Natural killer cell treated with Interleukin-12 subunit alpha and Interleukin-12 subunit beta and Interleukin-15 and Interleukin-18, amount 100 ng/mL, for 72 hours (primary cell): ENCODE measurements around the gene TMEM250. TPM values are rescaled to one million over a fixed set of nuclear protein-coding genes. Genes with fewer than 3 reads are reported as not detected.

ENCODE experiments used
- ATAC-seq, 2 donors: fragments of 150-1000 bp; cut with Tn5 transposase in 1 of 2; sonication (Bioruptor Pico), chemical (Tn5 transposase) in 1 of 2; 2 replicates each; pipeline ENCODE4 v1.10.0; 2021
- DNase-seq: peaks from one replicate; pipeline ENCODE4 v3.0.0; 2022; ENCODE audit warnings: low spot score
- H3K27ac Mint-ChIP-seq, 2 donors: 1 replicate in 1 of 2; 2 replicates in 1 of 2; pipeline ENCODE4 v1.8.0; 2022; ENCODE audit warnings: mixed read lengths in 2 of 2, mild to moderate bottlenecking in 1 of 2, moderate library complexity in 1 of 2
- H3K27me3 Mint-ChIP-seq, 2 donors: 1 replicate in 1 of 2; 2 replicates in 1 of 2; pipeline ENCODE4 v1.8.0; 2022; ENCODE audit warnings: mixed read lengths in 2 of 2
- H3K36me3 Mint-ChIP-seq: one replicate; pipeline ENCODE4 v1.8.0; 2022; ENCODE audit warnings: mixed read lengths
- H3K4me1 Mint-ChIP-seq, 2 donors: 1 replicate in 1 of 2; 2 replicates in 1 of 2; pipeline ENCODE4 v1.8.0; 2022; ENCODE audit warnings: low read depth in 2 of 2, mixed read lengths in 2 of 2, mild to moderate bottlenecking in 1 of 2
- H3K4me3 Mint-ChIP-seq: one replicate; pipeline ENCODE4 v1.8.0; 2022; ENCODE audit warnings: mixed read lengths
- H3K9me3 Mint-ChIP-seq: 2 replicates; pipeline ENCODE4 v1.8.0; 2022; ENCODE audit warnings: mixed read lengths
- total RNA-seq, 2 donors: library from RNA; stranded (reverse); gene quantifications; one replicate each; pipeline ENCODE4 v1.2.3, GENCODE V29; 2022

Gene TMEM250
- total RNA-seq, 2 donors from 2014 or later = 29.1 to 42.3 TPM

GRCh38 chr9:136078498-136079011 lies 40.1 kb downstream of the TMEM250 start:
- no peaks in the 10 kb centered on the region for H3K27me3 Mint-ChIP-seq
- H3K27ac Mint-ChIP-seq = no peak overlapping the region
- H3K4me1 Mint-ChIP-seq = peaks cover 19 to 23% of the 10 kb centered on the region in 2 donors
- H3K4me3 Mint-ChIP-seq = no peak overlapping the region
- no peak for DNase-seq
- no peak for ATAC-seq
- H3K36me3 Mint-ChIP-seq = no peaks in the 10 kb centered on the region
- H3K9me3 Mint-ChIP-seq = no peaks in the 10 kb centered on the region

- no peak overlapping the region for H3K27ac Mint-ChIP-seq
- no peaks in the 10 kb centered on the region for H3K27me3 Mint-ChIP-seq
- H3K4me3 Mint-ChIP-seq = no peak overlapping the region
- no peaks in the 10 kb centered on the region for H3K9me3 Mint-ChIP-seq
- H3K4me1 Mint-ChIP-seq = peaks cover 19 to 23% of the 10 kb centered on the region in 2 donors
- H3K36me3 Mint-ChIP-seq = no peaks in the 10 kb centered on the region
- DNase-seq (no peak), ATAC-seq (no peak)
Observed at GRCh38 chr9:136078024-136078423, 40.7 kb downstream of the TMEM250 start.

GRCh38 chr9:136077491-136077890 lies 41.2 kb downstream of the TMEM250 start:
- H3K4me1 Mint-ChIP-seq = peaks cover 19 to 20% of the 10 kb centered on the region in 2 donors
- no peaks in the 10 kb centered on the region for H3K27me3 Mint-ChIP-seq
- H3K4me3 Mint-ChIP-seq = no peak overlapping the region
- H3K36me3 Mint-ChIP-seq = no peaks in the 10 kb centered on the region
- H3K27ac Mint-ChIP-seq = no peak overlapping the region
- H3K9me3 Mint-ChIP-seq = no peaks in the 10 kb centered on the region
- ATAC-seq = no peak
- no peak for DNase-seq

- ATAC-seq (no peak), DNase-seq (no peak)
- Mint-ChIP-seq H3K4me1 (peaks cover 19% of the 10 kb centered on the region in 2 donors), H3K36me3 (no peaks in the 10 kb centered on the region), H3K27ac (peak overlapping the region in 1 of 2 donors; percentile 48), H3K9me3 (no peaks in the 10 kb centered on the region), H3K27me3 (no peaks in the 10 kb centered on the region), H3K4me3 (peak overlapping the region; percentile 46)
Observed at GRCh38 chr9:136075881-136076678, 42.6 kb downstream of the TMEM250 start.

- ATAC-seq = no peak
- Mint-ChIP-seq H3K27ac (peak overlapping the region in 1 of 2 donors; percentile 48), H3K4me1 (peaks cover 15 to 19% of the 10 kb centered on the region in 2 donors)
Observed at GRCh38 chr9:136075134-136075841, 43.4 kb downstream of the TMEM250 start.

GRCh38 chr9:136074706-136075105 lies 44.0 kb downstream of the TMEM250 start:
- Mint-ChIP-seq H3K9me3 (no peaks in the 10 kb centered on the region), H3K27ac (no peak overlapping the region), H3K27me3 (no peaks in the 10 kb centered on the region), H3K4me3 (no peak overlapping the region), H3K4me1 (peaks cover 16% of the 10 kb centered on the region in 2 donors), H3K36me3 (no peaks in the 10 kb centered on the region)
- no peak for DNase-seq
- ATAC-seq = no peak

More at GRCh38 chr9:136075134-136075841, 43.4 kb downstream of the TMEM250 start:
- H3K9me3 Mint-ChIP-seq = no peaks in the 10 kb centered on the region
- H3K36me3 Mint-ChIP-seq = no peaks in the 10 kb centered on the region
- DNase-seq = no peak
- H3K4me3 Mint-ChIP-seq = no peak overlapping the region
- H3K27me3 Mint-ChIP-seq = no peaks in the 10 kb centered on the region

Other genes starting within 250 kb of the TMEM250 start
- 10 to 100 TPM; 23.4 to 25.5 TPM for gene CAMSAP1, start 211.3 kb downstream of the TMEM250 start, total RNA-seq
- 10 to 100 TPM; 28.9 to 42.4 TPM for gene UBAC1, start 157.5 kb downstream of the TMEM250 start, total RNA-seq
- 10 to 100 TPM; 19.2 to 21.1 TPM for gene NACC2, start 23.6 kb downstream of the TMEM250 start, total RNA-seq
- gene LHX3, start 86.3 kb upstream of the TMEM250 start, total RNA-seq = under 1 TPM in 1 of 2 donors, not detected in 1; 0.12 TPM
- gene QSOX2, start 126.9 kb upstream of the TMEM250 start, total RNA-seq = 10 to 100 TPM; 16.4 to 27.3 TPM
- not detected for gene CCDC187, start 185.2 kb upstream of the TMEM250 start, total RNA-seq
- gene GPSM1, start 208.7 kb upstream of the TMEM250 start, total RNA-seq = 1 to 10 TPM; 1.7 to 2.3 TPM
- 10 to 100 TPM; 30.0 to 41.2 TPM for gene DNLZ, start 244.9 kb upstream of the TMEM250 start, total RNA-seq